H1 (cell line): ENCODE results near the gene MED31. TPM values are rescaled to one million over a fixed set of nuclear protein-coding genes. Genes with fewer than 3 reads are reported as not detected.

ENCODE experiments used
- CTCF ChIA-PET: fragments of 300-600 bp; sonication (Branson Sonifier 250); formaldehyde crosslinking; loops from one replicate; lab custom pipeline; 2021; ENCODE audit not compliant: partially characterized antibody; lab: Charles Lee
- POLR2A ChIA-PET: fragments of 300-600 bp; sonication (Branson Sonifier 250); formaldehyde crosslinking; loops from one replicate; lab custom pipeline; 2021; ENCODE audit warnings: inconsistent platforms; ENCODE audit not compliant: partially characterized antibody; lab: Charles Lee
- DNase-seq, 2 experiments: peaks; one replicate each; pipeline versions ENCODE4 v3.0.0 to v3.0.0-alpha.2; 2010 to 2022; ENCODE audit warnings: low spot score in 2 of 2, low read depth in 1 of 2, mixed read lengths in 1 of 2
- FAIRE-seq: peaks from 2 replicates; lab custom pipeline; 2011; peaks lifted over from hg19 to GRCh38; lab: Jason Lieb, UNC
- H2AFZ ChIP-seq: 2 replicates; pipeline ENCODE4 v1.8.1; 2012; ENCODE audit warnings: low read length, inconsistent platforms
- H2AK5ac ChIP-seq: 2 replicates; pipeline ENCODE4 v1.6.1; 2013; ENCODE audit warnings: low read depth, low read length
- H2BK120ac ChIP-seq: replicated peaks from 2 replicates; pipeline ENCODE3; 2013; ENCODE audit warnings: low read depth, low read length, inconsistent platforms
- H2BK12ac ChIP-seq: 2 replicates; pipeline ENCODE4 v1.6.1; 2013; ENCODE audit warnings: low read depth, low read length
- H2BK15ac ChIP-seq: 2 replicates; pipeline ENCODE4 v1.6.1; 2013; ENCODE audit warnings: low read length
- H2BK20ac ChIP-seq: 2 replicates; pipeline ENCODE4 v1.6.1; 2013; ENCODE audit warnings: low read length
- H2BK5ac ChIP-seq: 2 replicates; pipeline ENCODE4 v1.6.1; 2013; ENCODE audit warnings: low read depth, low read length
- H3K14ac ChIP-seq: 2 replicates; pipeline ENCODE4 v1.6.1; 2013; ENCODE audit warnings: inconsistent platforms; ENCODE audit not compliant: insufficient read length
- H3K18ac ChIP-seq: 2 replicates; pipeline ENCODE4 v1.6.1; 2013; ENCODE audit warnings: low read length; ENCODE audit errors: extremely low read depth
- H3K23ac ChIP-seq: 2 replicates; pipeline ENCODE4 v1.6.1; 2013; ENCODE audit warnings: inconsistent platforms; ENCODE audit not compliant: insufficient read length
- H3K23me2 ChIP-seq: 2 replicates; pipeline ENCODE4 v1.6.1; 2013; ENCODE audit warnings: low read depth, low read length
- H3K27ac ChIP-seq: 2 replicates; pipeline ENCODE4 v1.6.1; 2011; ENCODE audit warnings: low read depth, low read length, inconsistent platforms
- H3K27me3 ChIP-seq, 4 experiments: replicated peaks in 1 of 4; 1 replicate in 1 of 4; 2 replicates in 3 of 4; pipeline versions ENCODE4 v1.6.1 to v1.8.1; 2011 to 2013; ENCODE audit warnings: low read length in 3 of 4, mild to moderate bottlenecking in 3 of 4, inconsistent platforms in 2 of 4, mixed read lengths in 2 of 4, moderate library complexity in 1 of 4; ENCODE audit not compliant: control insufficient read depth in 3 of 4, insufficient read depth in 3 of 4; ENCODE audit errors: extremely low read depth in 1 of 4
- H3K36me3 ChIP-seq, 4 experiments: 2 replicates each; pipeline versions ENCODE4 v1.6.1 to v1.8.1; 2011 to 2013; ENCODE audit warnings: mild to moderate bottlenecking in 4 of 4, low read length in 3 of 4, moderate library complexity in 2 of 4, control low read depth in 1 of 4, inconsistent platforms in 1 of 4; ENCODE audit not compliant: insufficient read depth in 4 of 4, control insufficient read depth in 2 of 4
- H3K4ac ChIP-seq: replicated peaks from 2 replicates; pipeline ENCODE3; 2013; ENCODE audit warnings: low read length, low read depth, mixed read lengths, inconsistent platforms; ENCODE audit not compliant: insufficient read length
- H3K4me1 ChIP-seq, 4 experiments: replicated peaks in 1 of 4; 1 replicate in 1 of 4; 2 replicates in 3 of 4; pipeline versions ENCODE4 v1.6.1 to v1.8.1; 2011 to 2013; ENCODE audit warnings: low read length in 3 of 4, inconsistent platforms in 2 of 4, mixed read lengths in 1 of 4; ENCODE audit not compliant: insufficient read depth in 4 of 4, control insufficient read depth in 3 of 4
- H3K4me2 ChIP-seq, 2 experiments: 2 replicates each; pipeline versions ENCODE4 v1.6.1 to v1.8.1; 2011 to 2013; ENCODE audit warnings: low read depth in 2 of 2, low read length in 2 of 2, control low read depth in 1 of 2, inconsistent platforms in 1 of 2, mild to moderate bottlenecking in 1 of 2; ENCODE audit not compliant: insufficient read depth in 1 of 2
- H3K4me3 ChIP-seq, 4 experiments: fragments of 200-600, 300-600 bp in 1 of 4; sonication (generic), shearing (Covaris generic), sonication (Bioruptor Twin) in 1 of 4; 2 replicates each; pipeline versions ENCODE4 v1.5.1 to v1.8.1; 2011 to 2016; ENCODE audit warnings: low read length in 4 of 4, low read depth in 3 of 4, control low read depth in 2 of 4, inconsistent platforms in 2 of 4, mild to moderate bottlenecking in 2 of 4, mixed read lengths in 1 of 4, moderate library complexity in 1 of 4; ENCODE audit not compliant: insufficient read depth in 2 of 4; ENCODE audit errors: extremely low read depth in 1 of 4
- H3K56ac ChIP-seq: replicated peaks from 2 replicates; pipeline ENCODE3; 2013; ENCODE audit warnings: low read depth, mild to moderate bottlenecking, mixed read lengths, low read length, inconsistent platforms; ENCODE audit not compliant: insufficient read length
- H3K79me1 ChIP-seq: 2 replicates; pipeline ENCODE4 v1.6.1; 2013; ENCODE audit warnings: low read depth, low read length, control low read depth
- H3K79me2 ChIP-seq, 2 experiments: 2 replicates each; pipeline versions ENCODE4 v1.6.1 to v1.8.1; 2012 to 2013; ENCODE audit warnings: low read length in 2 of 2, mild to moderate bottlenecking in 2 of 2, inconsistent platforms in 1 of 2; ENCODE audit not compliant: insufficient read depth in 2 of 2, control insufficient read depth in 1 of 2
- H3K9ac ChIP-seq, 4 experiments: replicated peaks in 1 of 4; 1 replicate in 1 of 4; 2 replicates in 3 of 4; pipeline versions ENCODE4 v1.6.1 to v1.8.1; 2011 to 2013; ENCODE audit warnings: low read depth in 3 of 4, low read length in 3 of 4, control low read depth in 2 of 4, mild to moderate bottlenecking in 2 of 4, moderate library complexity in 2 of 4, inconsistent platforms in 1 of 4; ENCODE audit errors: extremely low read depth in 1 of 4
- H3K9me3 ChIP-seq, 2 experiments: 2 replicates each; pipeline versions ENCODE4 v1.6.1 to v1.8.1; 2012 to 2013; ENCODE audit warnings: mild to moderate bottlenecking in 2 of 2, moderate library complexity in 2 of 2, control low read depth in 1 of 2, inconsistent platforms in 1 of 2, low read depth in 1 of 2, low read length in 1 of 2, mixed read lengths in 1 of 2; ENCODE audit not compliant: insufficient read depth in 2 of 2
- H4K20me1 ChIP-seq, 2 experiments: replicated peaks in 1 of 2; 2 replicates each; pipeline versions ENCODE3 to v1.8.1; 2011 to 2013; ENCODE audit warnings: inconsistent platforms in 2 of 2, low read length in 2 of 2, mild to moderate bottlenecking in 1 of 2; ENCODE audit not compliant: insufficient read depth in 2 of 2, control insufficient read depth in 1 of 2
- H4K5ac ChIP-seq: 2 replicates; pipeline ENCODE4 v1.6.1; 2013; ENCODE audit warnings: low read length, low read depth, mixed read lengths, inconsistent platforms; ENCODE audit not compliant: insufficient read length
- H4K8ac ChIP-seq: 2 replicates; pipeline ENCODE4 v1.8.0; 2013; ENCODE audit warnings: mild to moderate bottlenecking, moderate library complexity, low read length, inconsistent platforms; ENCODE audit not compliant: insufficient read depth; ENCODE audit errors: extremely low read depth
- H4K91ac ChIP-seq: replicated peaks from 2 replicates; pipeline ENCODE3; 2013; ENCODE audit warnings: low read length, mixed read lengths, inconsistent platforms; ENCODE audit not compliant: insufficient read length
- WGBS, 2 experiments: shearing (Covaris generic) in 1 of 2; methylation state at CpG; one replicate each; pipeline versions ENCODE4 v1.1.6 to v1.1.7; 2013 to 2015; ENCODE audit warnings: low lambda C conversion rate in 2 of 2, mixed read lengths in 2 of 2, inconsistent platforms in 1 of 2, low coverage in 1 of 2, missing lambda C conversion rate in 1 of 2; ENCODE audit not compliant: insufficient replicate concordance in 2 of 2, insufficient coverage in 1 of 2, insufficient read length in 1 of 2; ENCODE audit errors: extremely low coverage in 1 of 2, missing lambda C conversion rate in 1 of 2; 5-methylcytosine and 5-hydroxymethylcytosine counted together
- polyA plus RNA-seq, 7 experiments: library from polyadenylated mRNA; depleted of rRNA in 3 of 7; stranded (reverse) in 5 of 7; unstranded in 2 of 7; fragments of >200 nt in 5 of 7; fragments of 200-250 nt in 2 of 7; gene quantifications; 1 replicate in 5 of 7; 2 replicates in 1 of 7; 4 replicates in 1 of 7; pipeline versions ENCODE4 v1.2.1 to v1.2.3, GENCODE V29; 2011 to 2013; ENCODE audit warnings: missing spikeins in 2 of 7, mixed read lengths in 2 of 7
- total RNA-seq: library from RNA; stranded (reverse); fragmentation: NEBNext Ultra II Directional; extraction: Animal tissue kit (Norgen Biotek cat#: 25700); gene quantifications from 2 replicates; pipeline ENCODE4 v1.2.1, GENCODE V29; 2021

MED31 gene
- total and polyA plus RNA-seq, 2 of the 8 experiments (the other 6 are each of a cell fraction or from before 2014, with no cell fraction given), result 4.6 to 12.3 TPM

- Histone ChIP-seq H3K9ac (no peak overlapping the region), H3K23me2 (no peaks in the 10 kb centered on the region), H2AK5ac (no peak overlapping the region), H2BK5ac (no peak overlapping the region), H4K91ac (no peak overlapping the region), H2BK15ac (no peak overlapping the region), H2BK12ac (no peak overlapping the region), H3K4me2 (no peak overlapping the region), H3K79me1 (no peaks in the 10 kb centered on the region), H3K23ac (no peak overlapping the region), H4K8ac (no peak overlapping the region), H3K14ac (no peak overlapping the region), H3K4ac (no peak overlapping the region), H4K20me1 (no peaks in the 10 kb centered on the region), H3K4me1 (no peaks in the 10 kb centered on the region; a peak in 1 of 7 replicates), H2AFZ (no peak overlapping the region), H3K4me3 (no peak overlapping the region), H3K36me3 (no peaks in the 10 kb centered on the region), H2BK20ac (no peak overlapping the region), H3K27ac (no peak overlapping the region), H2BK120ac (no peak overlapping the region), H3K79me2 (no peaks in the 10 kb centered on the region), H3K56ac (no peak overlapping the region), H3K27me3 (no peaks in the 10 kb centered on the region), H3K18ac (no peak overlapping the region), H4K5ac (no peak overlapping the region), H3K9me3 (no peaks in the 10 kb centered on the region)
- FAIRE-seq, result no peak
- POLR2A ChIA-PET, result interaction anchor here (1.1 kb wide), 1 partner anchor 10 kb away, joined by 3 read pairs; no protein-coding TSS in a partner anchor
- DNase-seq, result no peak
- WGBS, 2 experiments, result 70% methylated on average over 6 of the region's 6 CpGs; no CpG with 5 or more reads in 1 of the 2 experiments
- CTCF ChIA-PET, result interaction anchor here (0.6 to 3.2 kb wide), 8 partner anchors 10 to 177 kb away, joined by 3 to 17 read pairs (median 4); partner anchors contain the start of gene SLC13A5
Measured at GRCh38 chr17:6676802-6677157, 25.4 kb upstream of the MED31 start.
